Caco-2 (cell line): ENCODE data around the gene FUZ. TPM values are rescaled to one million over a fixed set of nuclear protein-coding genes. Genes with fewer than 3 reads are reported as not detected.

Experiments used
- BruUV-seq: library from RNA; stranded (reverse); fragments of 400-500 nt; replicated peaks from 2 replicates; lab custom pipeline; 2021; lab: Mats Ljungman, UMichigan
- CTCF ChIA-PET: fragments of 300-600 bp; sonication (Branson Sonifier 250); formaldehyde crosslinking; loops from one replicate; lab custom pipeline; 2022; ENCODE audit warnings: antibody characterized with exemption; lab: Charles Lee
- POLR2A ChIA-PET: fragments of 300-600 bp; sonication (Branson Sonifier 250); formaldehyde crosslinking; loops from one replicate; lab custom pipeline; 2022; ENCODE audit warnings: antibody characterized with exemption; lab: Charles Lee
- DNase-seq, 2 experiments: peaks; one replicate each; pipeline versions ENCODE4 v3.0.0 to v3.0.0-alpha.2; 2020 to 2022
- H3K27me3 ChIP-seq: replicated peaks from 2 replicates; pipeline ENCODE4 v1.6.0; 2011; ENCODE audit warnings: low read length; ENCODE audit not compliant: control insufficient read depth, insufficient read depth
- H3K36me3 ChIP-seq: 2 replicates; pipeline ENCODE4 v1.5.1; 2011; ENCODE audit warnings: low read length; ENCODE audit not compliant: control insufficient read depth, insufficient read depth
- H3K4me1 ChIP-seq: fragments of 250-450 bp; sonication (Bioruptor Pico); 2 replicates; pipeline ENCODE4 v1.5.1; 2020; ENCODE audit warnings: mild to moderate bottlenecking
- H3K4me3 ChIP-seq: 2 replicates; pipeline ENCODE4 v1.5.1; 2011; ENCODE audit warnings: low read depth, mild to moderate bottlenecking, control low read depth, low read length
- H3K9me3 ChIP-seq: fragments of 250-450 bp; sonication (Bioruptor Pico); 2 replicates; pipeline ENCODE4 v1.5.1; 2020; ENCODE audit warnings: mild to moderate bottlenecking, moderate library complexity
- H3K27ac Mint-ChIP-seq: one replicate; pipeline ENCODE4 v1.8.0; 2022; ENCODE audit warnings: mixed read lengths; ENCODE audit not compliant: unreplicated experiment
- H3K27me3 Mint-ChIP-seq: one replicate; pipeline ENCODE4 v1.8.0; 2022; ENCODE audit warnings: mixed read lengths; ENCODE audit not compliant: insufficient read depth, unreplicated experiment
- H3K36me3 Mint-ChIP-seq: one replicate; pipeline ENCODE4 v1.8.0; 2022; ENCODE audit warnings: mild to moderate bottlenecking, mixed read lengths; ENCODE audit not compliant: insufficient read depth, unreplicated experiment
- H3K4me1 Mint-ChIP-seq: one replicate; pipeline ENCODE4 v1.8.0; 2022; ENCODE audit warnings: low read depth, mixed read lengths; ENCODE audit not compliant: unreplicated experiment
- H3K4me3 Mint-ChIP-seq: one replicate; pipeline ENCODE4 v1.8.0; 2022; ENCODE audit warnings: mild to moderate bottlenecking, moderate library complexity, mixed read lengths; ENCODE audit not compliant: unreplicated experiment
- H3K9me3 Mint-ChIP-seq: one replicate; pipeline ENCODE4 v1.8.0; 2022; ENCODE audit warnings: mixed read lengths; ENCODE audit not compliant: unreplicated experiment
- intact Hi-C: fragments of 100-400 bp; cut with micrococcal nuclease; formaldehyde crosslinking; loops from one replicate; pipeline ENCODE4 v1.10.0; 2022; ENCODE audit not compliant: unreplicated experiment
- total RNA-seq: library from RNA; stranded (reverse); gene quantifications from 2 replicates; pipeline ENCODE4 v1.2.3, GENCODE V29; 2022
- TF ChIP-seq, protein P1 (sequence below), 2 experiments: fragments of 200-600 bp in 1 of 2; IDR thresholded peaks; 1 replicate in 1 of 2; 2 replicates in 1 of 2; pipeline versions ENCODE4 v1.5.1 to v1.8.0; 2011 to 2022; ENCODE audit warnings: antibody characterized with exemption in 1 of 2, control low read depth in 1 of 2, inconsistent platforms in 1 of 2, low read depth in 1 of 2, low read length in 1 of 2, mild to moderate bottlenecking in 1 of 2, moderate library complexity in 1 of 2; ENCODE audit not compliant: insufficient read depth in 1 of 2, severe bottlenecking in 1 of 2, unreplicated experiment in 1 of 2

Gene FUZ
- total RNA-seq, 1 experiment from 2014 or later: 0.75 TPM

DNA sequence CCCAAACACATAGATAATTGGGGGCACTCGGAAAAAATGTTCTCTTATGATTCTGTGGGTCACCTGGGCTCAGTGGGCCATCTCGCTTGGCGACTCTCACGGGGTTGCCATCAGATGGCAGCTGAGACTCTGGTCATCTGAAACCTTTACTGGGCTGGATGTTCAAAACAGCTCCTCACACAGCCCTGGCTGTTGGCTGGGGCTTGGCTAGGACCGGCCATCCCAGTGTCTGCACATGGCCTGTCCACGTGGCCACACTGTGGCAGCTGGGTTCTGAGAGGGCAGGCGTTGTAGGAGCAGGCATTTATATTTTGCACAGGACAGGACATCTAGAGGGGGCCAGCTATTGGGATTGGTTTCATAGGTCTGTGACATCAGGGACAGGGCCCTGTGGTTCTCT is 20.5 kb upstream of the FUZ start:
- intact Hi-C loops: no loop called here
- H3K36me3 Mint-ChIP-seq: peaks cover 53% of the 10 kb centered on the region
- no peak overlapping the region for H3K27ac Mint-ChIP-seq
- Histone ChIP-seq H3K27me3 (no peaks in the 10 kb centered on the region), H3K4me1 (no peaks in the 10 kb centered on the region), H3K4me3 (no peak overlapping the region), H3K36me3 (peaks cover 2% of the 10 kb centered on the region), H3K9me3 (no peaks in the 10 kb centered on the region)
- no peak for DNase-seq
- no peaks in the 10 kb centered on the region for H3K27me3 Mint-ChIP-seq
- H3K9me3 Mint-ChIP-seq: no peaks in the 10 kb centered on the region
- BruUV-seq: no TSS peak
- ChIA-PET CTCF (no interaction called here), POLR2A (no interaction called here)
- no peaks in the 10 kb centered on the region for H3K4me1 Mint-ChIP-seq
- TF ChIP-seq, protein P1, sequence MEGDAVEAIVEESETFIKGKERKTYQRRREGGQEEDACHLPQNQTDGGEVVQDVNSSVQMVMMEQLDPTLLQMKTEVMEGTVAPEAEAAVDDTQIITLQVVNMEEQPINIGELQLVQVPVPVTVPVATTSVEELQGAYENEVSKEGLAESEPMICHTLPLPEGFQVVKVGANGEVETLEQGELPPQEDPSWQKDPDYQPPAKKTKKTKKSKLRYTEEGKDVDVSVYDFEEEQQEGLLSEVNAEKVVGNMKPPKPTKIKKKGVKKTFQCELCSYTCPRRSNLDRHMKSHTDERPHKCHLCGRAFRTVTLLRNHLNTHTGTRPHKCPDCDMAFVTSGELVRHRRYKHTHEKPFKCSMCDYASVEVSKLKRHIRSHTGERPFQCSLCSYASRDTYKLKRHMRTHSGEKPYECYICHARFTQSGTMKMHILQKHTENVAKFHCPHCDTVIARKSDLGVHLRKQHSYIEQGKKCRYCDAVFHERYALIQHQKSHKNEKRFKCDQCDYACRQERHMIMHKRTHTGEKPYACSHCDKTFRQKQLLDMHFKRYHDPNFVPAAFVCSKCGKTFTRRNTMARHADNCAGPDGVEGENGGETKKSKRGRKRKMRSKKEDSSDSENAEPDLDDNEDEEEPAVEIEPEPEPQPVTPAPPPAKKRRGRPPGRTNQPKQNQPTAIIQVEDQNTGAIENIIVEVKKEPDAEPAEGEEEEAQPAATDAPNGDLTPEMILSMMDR (IDR thresholded peaks at IDR 0.05; ENCODE audit: insufficient read depth in 1 of 2, low read depth in 1 of 2, low read length in 1 of 2, severe bottlenecking in 1 of 2, unreplicated experiment in 1 of 2): no peak
- no peak overlapping the region for H3K4me3 Mint-ChIP-seq

DNA sequence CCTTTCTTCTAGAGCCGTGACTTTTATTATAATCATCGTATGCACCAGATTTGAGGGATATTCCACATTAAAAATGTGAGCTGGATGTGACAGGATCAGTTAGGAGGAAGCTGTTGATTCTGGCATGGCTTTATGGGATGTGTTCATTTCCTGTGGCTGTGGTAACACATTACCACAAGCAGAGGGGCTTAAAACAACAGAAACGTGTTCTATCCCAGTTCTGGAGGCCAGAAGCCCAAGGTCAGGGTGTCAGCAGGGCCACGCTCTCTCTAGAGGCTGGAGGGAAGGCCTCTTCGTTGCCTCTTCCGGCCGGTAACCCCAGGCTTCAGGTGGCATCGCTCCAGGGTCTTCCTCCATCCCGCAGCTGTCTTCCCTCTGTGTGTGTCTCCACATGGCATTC is 19.5 kb upstream of the FUZ start:
- ChIA-PET CTCF (no interaction called here), POLR2A (no interaction called here)
- no peak overlapping the region for H3K4me3 ChIP-seq
- H3K9me3 ChIP-seq: no peaks in the 10 kb centered on the region
- no peaks in the 10 kb centered on the region for H3K4me1 ChIP-seq
- H3K27me3 Mint-ChIP-seq: no peaks in the 10 kb centered on the region
- no peak for DNase-seq
- no peak overlapping the region for H3K27ac Mint-ChIP-seq
- intact Hi-C loops: no loop called here
- no peaks in the 10 kb centered on the region for H3K4me1 Mint-ChIP-seq
- no TSS peak for BruUV-seq
- TF ChIP-seq, protein P1 (IDR thresholded peaks at IDR 0.05; ENCODE audit: insufficient read depth in 1 of 2, low read depth in 1 of 2, low read length in 1 of 2, severe bottlenecking in 1 of 2, unreplicated experiment in 1 of 2): no peak
- no peak overlapping the region for H3K4me3 Mint-ChIP-seq
- H3K36me3 ChIP-seq: peaks cover 2% of the 10 kb centered on the region
- no peaks in the 10 kb centered on the region for H3K9me3 Mint-ChIP-seq
- H3K36me3 Mint-ChIP-seq: peaks cover 43% of the 10 kb centered on the region
- no peaks in the 10 kb centered on the region for H3K27me3 ChIP-seq

DNA sequence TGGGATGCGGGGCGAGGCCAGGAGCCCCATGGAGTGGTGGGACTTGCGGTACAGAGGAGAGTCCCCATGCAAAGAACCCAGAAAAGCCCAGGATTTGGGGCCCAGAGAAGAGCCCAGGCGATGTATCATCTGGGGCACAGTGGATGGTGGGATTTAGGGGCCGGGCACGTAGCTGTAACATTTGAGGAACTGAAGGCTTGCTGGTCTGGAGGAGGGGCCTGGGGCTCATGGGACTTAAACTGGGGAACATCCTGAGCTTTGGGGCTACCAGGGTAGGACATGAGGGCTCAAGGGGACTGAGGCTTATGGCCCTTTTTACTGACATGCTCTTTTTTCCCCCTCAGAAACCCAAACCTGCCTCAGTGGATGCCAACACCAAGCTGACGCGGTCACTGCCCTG is 18.5 kb upstream of the FUZ start:
- ChIA-PET POLR2A (no interaction called here), CTCF (no interaction called here)
- BruUV-seq: no TSS peak
- H3K4me3 ChIP-seq: no peak overlapping the region
- H3K9me3 Mint-ChIP-seq: no peaks in the 10 kb centered on the region
- no peak overlapping the region for H3K4me3 Mint-ChIP-seq
- peaks cover 36% of the 10 kb centered on the region for H3K36me3 Mint-ChIP-seq
- H3K9me3 ChIP-seq: no peaks in the 10 kb centered on the region
- TF ChIP-seq, protein P1 (IDR thresholded peaks at IDR 0.05; ENCODE audit: insufficient read depth in 1 of 2, low read depth in 1 of 2, low read length in 1 of 2, severe bottlenecking in 1 of 2, unreplicated experiment in 1 of 2): no peak
- intact Hi-C loops: no loop called here
- no peaks in the 10 kb centered on the region for H3K4me1 ChIP-seq
- peaks cover 2% of the 10 kb centered on the region for H3K36me3 ChIP-seq
- no peaks in the 10 kb centered on the region for H3K27me3 ChIP-seq
- no peaks in the 10 kb centered on the region for H3K27me3 Mint-ChIP-seq
- no peak overlapping the region for H3K27ac Mint-ChIP-seq
- no peaks in the 10 kb centered on the region for H3K4me1 Mint-ChIP-seq
- DNase-seq: no peak
